ENCODE measurements around the gene NUDC.

DNA sequence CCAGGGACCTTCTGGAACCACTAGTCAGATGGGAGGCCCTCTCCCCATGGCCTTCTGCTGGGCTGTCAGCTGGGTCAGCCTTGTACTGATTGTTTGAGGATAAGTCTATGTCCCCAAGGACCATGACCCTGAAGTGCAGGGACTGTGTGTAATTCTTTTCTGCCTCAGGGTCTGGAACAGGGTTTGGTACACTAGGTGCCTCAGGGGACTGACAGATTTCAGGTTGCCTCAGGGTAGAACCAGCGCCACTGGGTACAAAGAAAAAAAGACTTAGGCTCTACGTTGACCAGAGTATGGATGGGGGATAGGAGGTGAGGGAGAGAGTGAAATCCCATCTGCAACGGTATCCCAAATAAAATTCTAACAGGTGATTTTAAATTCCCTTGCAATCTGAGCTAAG, 35.8 kb downstream of the NUDC start:
- TF ChIP-seq, protein P1, sequence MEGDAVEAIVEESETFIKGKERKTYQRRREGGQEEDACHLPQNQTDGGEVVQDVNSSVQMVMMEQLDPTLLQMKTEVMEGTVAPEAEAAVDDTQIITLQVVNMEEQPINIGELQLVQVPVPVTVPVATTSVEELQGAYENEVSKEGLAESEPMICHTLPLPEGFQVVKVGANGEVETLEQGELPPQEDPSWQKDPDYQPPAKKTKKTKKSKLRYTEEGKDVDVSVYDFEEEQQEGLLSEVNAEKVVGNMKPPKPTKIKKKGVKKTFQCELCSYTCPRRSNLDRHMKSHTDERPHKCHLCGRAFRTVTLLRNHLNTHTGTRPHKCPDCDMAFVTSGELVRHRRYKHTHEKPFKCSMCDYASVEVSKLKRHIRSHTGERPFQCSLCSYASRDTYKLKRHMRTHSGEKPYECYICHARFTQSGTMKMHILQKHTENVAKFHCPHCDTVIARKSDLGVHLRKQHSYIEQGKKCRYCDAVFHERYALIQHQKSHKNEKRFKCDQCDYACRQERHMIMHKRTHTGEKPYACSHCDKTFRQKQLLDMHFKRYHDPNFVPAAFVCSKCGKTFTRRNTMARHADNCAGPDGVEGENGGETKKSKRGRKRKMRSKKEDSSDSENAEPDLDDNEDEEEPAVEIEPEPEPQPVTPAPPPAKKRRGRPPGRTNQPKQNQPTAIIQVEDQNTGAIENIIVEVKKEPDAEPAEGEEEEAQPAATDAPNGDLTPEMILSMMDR (IDR thresholded peaks at IDR 0.05) = no peak
- no peak for TF ChIP-seq POLR2A (IDR thresholded peaks at IDR 0.05)

All from body of pancreas (tissue), 4 donors.